A549 (cell line): ENCODE results near the gene ARHGAP10. TPM values are rescaled to one million over a fixed set of nuclear protein-coding genes. Genes with fewer than 3 reads are reported as not detected.

Source experiments
- ATAC-seq, 2 experiments: fragments of 200-7000 bp in 1 of 2; fragments of >200 bp in 1 of 2; cut with Nextera tagmentation in 1 of 2; cut with Tn5 transposase in 1 of 2; 3 replicates each; pipeline versions ENCODE4 v1.8.0 to v1.9.1; 2018 to 2020; ENCODE audit warnings: mild to moderate bottlenecking in 1 of 2, moderate library complexity in 1 of 2
- CTCF ChIA-PET: fragments of 300-600 bp; sonication (Branson Sonifier 250); formaldehyde crosslinking; extraction: SDS; loops from one replicate; lab custom pipeline; 2021; ENCODE audit warnings: antibody characterized with exemption, inconsistent platforms; lab: Yijun Ruan, JAX
- POLR2A ChIA-PET: fragments of 350-600 bp; formaldehyde crosslinking; extraction: SDS; loops from one replicate; lab custom pipeline; 2021; ENCODE audit warnings: antibody characterized with exemption, inconsistent platforms; lab: Yijun Ruan, JAX
- DNase-seq, 2 experiments: peaks; one replicate each; pipeline versions ENCODE4 v3.0.0 to v3.0.0-alpha.2; 2011 to 2016; ENCODE audit warnings: low read depth in 1 of 2, low spot score in 1 of 2
- FAIRE-seq: peaks from 2 replicates; lab custom pipeline; 2011; peaks lifted over from hg19 to GRCh38; lab: Jason Lieb, UNC
- H3K27ac ChIP-seq, 2 experiments: fragments of >200 bp; sonication (Bioruptor Twin); formaldehyde crosslinking; 3 replicates each; pipeline ENCODE4 v1.5.1; 2016 to 2017
- H3K4me1 ChIP-seq: fragments of >200 bp; sonication (Bioruptor Twin); formaldehyde crosslinking; 3 replicates; pipeline ENCODE4 v1.6.1; 2016
- H3K4me2 ChIP-seq: fragments of >200 bp; sonication (Bioruptor Twin); formaldehyde crosslinking; 3 replicates; pipeline ENCODE4 v1.6.1; 2016
- H3K4me3 ChIP-seq: fragments of >200 bp; sonication (Bioruptor Twin); formaldehyde crosslinking; 3 replicates; pipeline ENCODE4 v1.5.1; 2016
- H3K9me3 ChIP-seq: fragments of >200 bp; sonication (Bioruptor Twin); formaldehyde crosslinking; 3 replicates; pipeline ENCODE4 v1.6.1; 2016
- ATOH8 ChIP-seq: fragments of 250-450 bp; sonication (Bioruptor Pico); IDR thresholded peaks from 2 replicates; pipeline ENCODE4 v1.5.0; 2020; ENCODE audit warnings: low read depth, mild to moderate bottlenecking, moderate library complexity
- BHLHE40 ChIP-seq: IDR thresholded peaks from 2 replicates; pipeline ENCODE4 v1.6.1; 2012; ENCODE audit warnings: low read depth, low read length, inconsistent platforms
- CBX8 ChIP-seq: fragments of 200-600 bp; sonication (generic); IDR thresholded peaks from 2 replicates; pipeline ENCODE4 v1.6.1; 2016
- CEBPB ChIP-seq, 2 experiments: fragments of >200 bp in 1 of 2; sonication (Bioruptor Twin) in 1 of 2; formaldehyde crosslinking in 1 of 2; IDR thresholded peaks; 2 replicates each; pipeline ENCODE4 v1.6.1; 2012 to 2016
- CHD4 ChIP-seq: fragments of 200-600 bp; sonication (generic); IDR thresholded peaks from 2 replicates; pipeline ENCODE4 v1.6.1; 2016; ENCODE audit warnings: antibody characterized with exemption, mild to moderate bottlenecking, borderline replicate concordance
- EHF ChIP-seq: fragments of 250-450 bp; sonication (Bioruptor Pico); IDR thresholded peaks from 2 replicates; pipeline ENCODE4 v1.5.0; 2020; ENCODE audit warnings: mild to moderate bottlenecking
- EHMT2 ChIP-seq: fragments of 200-600 bp; sonication (generic); IDR thresholded peaks from 2 replicates; pipeline ENCODE4 v1.6.1; 2016; ENCODE audit warnings: antibody characterized with exemption, low read depth, mild to moderate bottlenecking, moderate library complexity
- FOSB ChIP-seq: fragments of 250-450 bp; sonication (Bioruptor Pico); IDR thresholded peaks from 2 replicates; pipeline ENCODE4 v1.5.0; 2020; ENCODE audit warnings: mild to moderate bottlenecking, moderate library complexity
- FOSL2 ChIP-seq, 2 experiments: fragments of 450-650 bp in 1 of 2; fragments of >200 bp in 1 of 2; sonication (Bioruptor Twin) in 1 of 2; formaldehyde crosslinking; IDR thresholded peaks; 2 replicates each; pipeline versions ENCODE4 v1.5.0 to v1.6.1; 2016 to 2020; ENCODE audit warnings: mild to moderate bottlenecking in 1 of 2, moderate library complexity in 1 of 2
- GATA3 ChIP-seq: IDR thresholded peaks from 2 replicates; pipeline ENCODE4 v1.6.1; 2012; ENCODE audit warnings: borderline replicate concordance
- HDAC2 ChIP-seq: fragments of 200-600 bp; sonication (generic); IDR thresholded peaks from 2 replicates; pipeline ENCODE4 v1.6.1; 2016
- JUNB ChIP-seq: fragments of >200 bp; sonication (Bioruptor Twin); formaldehyde crosslinking; IDR thresholded peaks from 2 replicates; pipeline ENCODE4 v1.6.1; 2016
- KDM1A ChIP-seq: fragments of 200-600 bp; sonication (generic); IDR thresholded peaks from 2 replicates; pipeline ENCODE4 v1.6.1; 2016; ENCODE audit warnings: low read depth, mild to moderate bottlenecking
- MAX ChIP-seq: IDR thresholded peaks from 2 replicates; pipeline ENCODE4 v1.6.1; 2012
- MAZ ChIP-seq: fragments of 150-350 bp; IDR thresholded peaks from 2 replicates; pipeline ENCODE4 v1.6.1; 2014; ENCODE audit warnings: antibody characterized with exemption, low read depth, low read length, borderline replicate concordance
- NPAS2 ChIP-seq: fragments of 250-450 bp; sonication (Bioruptor Pico); IDR thresholded peaks from 2 replicates; pipeline ENCODE4 v1.8.0; 2022; ENCODE audit warnings: mild to moderate bottlenecking, moderate library complexity, borderline replicate concordance
- PHF8 ChIP-seq: fragments of 200-600 bp; sonication (generic); IDR thresholded peaks from 2 replicates; pipeline ENCODE4 v1.6.1; 2016; ENCODE audit warnings: low read depth, mild to moderate bottlenecking, antibody characterized with exemption, moderate library complexity, borderline replicate concordance
- POLR2A ChIP-seq: IDR thresholded peaks from 2 replicates; pipeline ENCODE4 v1.6.1; 2012; ENCODE audit warnings: mild to moderate bottlenecking, low read length
- RAD21 ChIP-seq, 2 experiments: fragments of >200 bp in 1 of 2; sonication (Bioruptor Twin) in 1 of 2; formaldehyde crosslinking in 1 of 2; IDR thresholded peaks in 1 of 2; conservative IDR thresholded peaks in 1 of 2; 2 replicates in 1 of 2; 3 replicates in 1 of 2; pipeline ENCODE4 v1.6.1; 2012 to 2018; ENCODE audit warnings: inconsistent platforms in 1 of 2
- RCOR1 ChIP-seq: fragments of 150-350 bp; IDR thresholded peaks from 2 replicates; pipeline ENCODE4 v1.6.1; 2014; ENCODE audit warnings: antibody characterized with exemption, low read length, low read depth
- SREBF2 ChIP-seq: fragments of 450-650 bp; IDR thresholded peaks from 2 replicates; pipeline ENCODE4 v1.6.1; 2014; ENCODE audit warnings: mild to moderate bottlenecking, moderate library complexity
- TP53 ChIP-seq: fragments of 250-450 bp; sonication (Bioruptor Pico); IDR thresholded peaks from 2 replicates; pipeline ENCODE4 v1.5.0; 2021; ENCODE audit warnings: mild to moderate bottlenecking, moderate library complexity
- ZC3H11A ChIP-seq: fragments of 450-650 bp; IDR thresholded peaks from 2 replicates; pipeline ENCODE4 v1.6.1; 2014; ENCODE audit warnings: antibody characterized with exemption, mild to moderate bottlenecking
- ZNF302 ChIP-seq: fragments of 250-450 bp; sonication (Bioruptor Pico); IDR thresholded peaks from 2 replicates; pipeline ENCODE4 v1.9.0; 2021; ENCODE audit warnings: inconsistent platforms, mild to moderate bottlenecking, moderate library complexity
- WGBS: methylation state at CpG from one replicate; pipeline ENCODE4 v1.1.6; 2017; ENCODE audit errors: missing lambda C conversion rate; 5-methylcytosine and 5-hydroxymethylcytosine counted together
- polyA plus RNA-seq, 4 experiments: library from polyadenylated mRNA; depleted of rRNA in 3 of 4; stranded (reverse); fragments of >200 nt; fragmentation: RNase III in 1 of 4; extraction: RNeasy Plus Mini Kit Qiagen cat#74134 plus additional on column Dnase treatment in 1 of 4; gene quantifications; 2 replicates in 3 of 4; 3 replicates in 1 of 4; pipeline ENCODE4 v1.2.3, GENCODE V29; 2011 to 2017
- TF ChIP-seq, protein P1 (sequence below): fragments of 150-350 bp; IDR thresholded peaks from 2 replicates; pipeline ENCODE4 v1.6.1; 2014; ENCODE audit warnings: low read depth, mild to moderate bottlenecking, low read length
- TF ChIP-seq, protein P2 (sequence below): fragments of >200 bp; sonication (Bioruptor Twin); formaldehyde crosslinking; IDR thresholded peaks from 2 replicates; pipeline ENCODE4 v1.6.1; 2016
- TF ChIP-seq, protein P3 (sequence below): fragments of 450-650 bp; IDR thresholded peaks from 2 replicates; pipeline ENCODE4 v1.6.1; 2014; ENCODE audit warnings: antibody characterized with exemption

Gene ARHGAP10
- polyA plus RNA-seq, 2 of the 4 experiments (the other 2 are of a cell fraction): 7.0 to 7.2 TPM

- no peak for TF ChIP-seq SREBF2
Measured at GRCh38 chr4:147971116-147971515, 239.2 kb downstream of the ARHGAP10 start (continued).

DNA sequence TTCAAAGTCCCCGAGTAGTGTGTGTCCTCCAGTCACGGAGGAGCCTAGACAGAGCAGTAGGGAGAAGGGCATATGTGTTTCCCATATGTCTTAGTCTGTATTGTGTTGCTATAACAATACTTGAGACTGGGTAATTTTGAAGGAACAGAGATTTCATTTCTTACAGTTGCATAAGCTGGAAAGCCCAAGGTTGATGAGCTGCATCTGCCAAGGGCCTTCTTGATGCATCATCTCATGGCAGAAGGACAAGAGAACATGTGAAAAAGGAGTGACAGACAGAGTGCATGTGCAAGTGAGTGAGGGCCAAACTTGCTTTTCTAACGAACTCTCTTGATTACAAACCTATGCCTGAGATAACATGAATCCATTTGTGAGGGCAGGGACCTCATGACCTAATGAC is 243.4 kb downstream of the ARHGAP10 start:
- no peaks in the 10 kb centered on the region for H3K4me1 ChIP-seq
- ChIA-PET POLR2A (no interaction called here), CTCF (interaction anchor here (1.1 kb wide), 1 partner anchor 9 kb away, joined by 3 read pairs; no protein-coding TSS in a partner anchor)
- H3K4me3 ChIP-seq: no peak overlapping the region
- H3K4me2 ChIP-seq: no peak overlapping the region
- DNase-seq (no peak), FAIRE-seq (no peak), ATAC-seq (no peak)
- no peak for TF ChIP-seq RCOR1
- no peak for TF ChIP-seq PHF8
- TF ChIP-seq TP53 (CRISPR knock-in tag): no peak
- no peak for TF ChIP-seq CHD4
- TF ChIP-seq ATOH8 (CRISPR knock-in tag): no peak
- no peak for TF ChIP-seq NPAS2 (CRISPR knock-in tag)
- H3K27ac ChIP-seq: no peak overlapping the region
- no peaks in the 10 kb centered on the region for H3K9me3 ChIP-seq
- 67% methylated on average over 3 of the region's 3 CpGs for WGBS

DNA sequence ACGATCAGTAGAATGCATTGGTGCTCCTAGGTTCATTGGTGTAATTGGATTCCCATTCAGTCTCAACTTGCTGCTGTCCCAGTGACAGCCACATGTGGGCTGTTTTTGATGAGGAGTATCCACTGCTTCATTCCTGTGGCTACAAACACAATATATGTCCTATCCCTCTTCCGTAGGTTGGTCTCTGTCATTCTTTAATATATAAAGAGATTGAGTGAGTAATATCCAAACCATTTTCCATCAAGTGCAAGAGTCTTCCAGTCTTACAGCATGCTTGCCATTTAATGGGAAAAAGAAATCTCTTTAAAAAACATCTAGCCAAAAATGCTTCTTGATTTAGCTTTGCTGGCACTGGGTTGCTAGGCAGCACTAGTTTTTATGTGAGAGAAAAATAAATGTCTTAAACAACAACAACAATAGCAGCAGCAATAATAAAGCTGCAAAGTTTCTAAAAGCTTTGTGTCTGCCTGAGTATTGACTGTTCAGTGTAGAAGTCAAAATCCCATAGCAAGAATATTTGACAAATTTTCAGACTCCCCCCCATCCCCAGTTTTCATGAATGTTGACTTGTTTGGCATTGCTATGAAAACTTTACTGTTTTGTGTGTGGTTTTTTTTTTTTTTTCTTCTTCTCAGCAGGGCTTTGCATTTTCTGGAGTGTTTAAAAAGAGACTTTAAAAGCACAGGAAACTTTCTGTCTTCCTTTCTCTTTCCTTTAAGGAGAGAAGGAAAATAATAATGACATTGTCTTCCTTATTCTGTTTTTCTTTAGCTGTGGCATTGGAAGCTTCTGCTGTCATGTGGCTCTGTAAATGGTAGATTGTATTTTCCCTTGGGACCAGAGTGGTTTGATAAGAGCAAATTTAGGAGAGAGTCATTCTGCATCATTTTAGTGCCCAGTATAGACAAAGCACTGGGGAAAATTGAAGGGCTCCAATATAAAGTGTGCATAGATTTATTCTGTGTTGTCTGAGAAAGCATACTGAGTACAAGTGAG is 244.3 kb downstream of the ARHGAP10 start:
- H3K4me2 ChIP-seq: no peak overlapping the region
- ChIA-PET POLR2A (no interaction called here), CTCF (interaction anchor here (1.1 kb wide), 1 partner anchor 8 kb away, joined by 3 read pairs; no protein-coding TSS in a partner anchor)
- no peaks in the 10 kb centered on the region for H3K9me3 ChIP-seq
- no peak overlapping the region for H3K27ac ChIP-seq
- ATAC-seq (no peak), DNase-seq (no peak), FAIRE-seq (no peak)
- WGBS: 91% methylated on average over 2 of the region's 2 CpGs
- no peaks in the 10 kb centered on the region for H3K4me1 ChIP-seq
- no peak overlapping the region for H3K4me3 ChIP-seq
- TF ChIP-seq GATA3 (no peak), ZC3H11A (no peak), JUNB (no peak), FOSB (CRISPR knock-in tag) (no peak), SREBF2 (no peak), TP53 (CRISPR knock-in tag) (no peak), ZNF302 (CRISPR knock-in tag) (no peak), RAD21 (conservative IDR thresholded peaks at IDR 0.05 in 1 of 2, IDR thresholded peaks at IDR 0.05 in 1 of 2) (no peak)
- TF ChIP-seq, all 56 proteins: peak for 0

- FAIRE-seq: no peak
- 81% methylated on average over 3 of the region's 3 CpGs for WGBS
- Histone ChIP-seq H3K4me2 (no peak overlapping the region), H3K4me1 (no peaks in the 10 kb centered on the region), H3K27ac (no peak overlapping the region), H3K4me3 (no peak overlapping the region), H3K9me3 (no peaks in the 10 kb centered on the region)
- ATAC-seq: no peak
- POLR2A ChIA-PET: no interaction called here
- CTCF ChIA-PET: no interaction called here
- DNase-seq: no peak
- TF ChIP-seq BHLHE40 (no peak), GATA3 (no peak), SREBF2 (no peak), HDAC2 (no peak), CEBPB (IDR thresholded peaks at IDR 0.05) (no peak), FOSL2 (IDR thresholded peaks at IDR 0.05) (no peak), FOSL2 (CRISPR knock-in tag; IDR thresholded peaks at IDR 0.05) (no peak), MAZ (no peak), POLR2A (no peak), MAX (no peak), KDM1A (no peak), CBX8 (no peak), EHF (CRISPR knock-in tag) (no peak), EHMT2 (no peak)
- TF ChIP-seq, protein P1, sequence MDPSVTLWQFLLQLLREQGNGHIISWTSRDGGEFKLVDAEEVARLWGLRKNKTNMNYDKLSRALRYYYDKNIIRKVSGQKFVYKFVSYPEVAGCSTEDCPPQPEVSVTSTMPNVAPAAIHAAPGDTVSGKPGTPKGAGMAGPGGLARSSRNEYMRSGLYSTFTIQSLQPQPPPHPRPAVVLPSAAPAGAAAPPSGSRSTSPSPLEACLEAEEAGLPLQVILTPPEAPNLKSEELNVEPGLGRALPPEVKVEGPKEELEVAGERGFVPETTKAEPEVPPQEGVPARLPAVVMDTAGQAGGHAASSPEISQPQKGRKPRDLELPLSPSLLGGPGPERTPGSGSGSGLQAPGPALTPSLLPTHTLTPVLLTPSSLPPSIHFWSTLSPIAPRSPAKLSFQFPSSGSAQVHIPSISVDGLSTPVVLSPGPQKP: no peak
- TF ChIP-seq, protein P2, sequence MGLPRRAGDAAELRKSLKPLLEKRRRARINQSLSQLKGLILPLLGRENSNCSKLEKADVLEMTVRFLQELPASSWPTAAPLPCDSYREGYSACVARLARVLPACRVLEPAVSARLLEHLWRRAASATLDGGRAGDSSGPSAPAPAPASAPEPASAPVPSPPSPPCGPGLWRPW: no peak
- TF ChIP-seq, protein P3, sequence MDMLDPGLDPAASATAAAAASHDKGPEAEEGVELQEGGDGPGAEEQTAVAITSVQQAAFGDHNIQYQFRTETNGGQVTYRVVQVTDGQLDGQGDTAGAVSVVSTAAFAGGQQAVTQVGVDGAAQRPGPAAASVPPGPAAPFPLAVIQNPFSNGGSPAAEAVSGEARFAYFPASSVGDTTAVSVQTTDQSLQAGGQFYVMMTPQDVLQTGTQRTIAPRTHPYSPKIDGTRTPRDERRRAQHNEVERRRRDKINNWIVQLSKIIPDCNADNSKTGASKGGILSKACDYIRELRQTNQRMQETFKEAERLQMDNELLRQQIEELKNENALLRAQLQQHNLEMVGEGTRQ: no peak
Measured at GRCh38 chr4:147980586-147980985, 248.7 kb downstream of the ARHGAP10 start.
